HG03060 (cell line): ENCODE data around the gene TGFB2.

Experiments
- ATAC-seq: cut with Tn5 transposase; IDR thresholded peaks from one replicate; pipeline ENCODE4 v1.9.1; 2021; ENCODE audit warnings: low read depth, moderate number of reproducible peaks; ENCODE audit not compliant: unreplicated experiment

TGFB2 gene

GRCh38 chr1:218454700-218455282 lies 109.7 kb downstream of the TGFB2 start:
- no peak for ATAC-seq

- ATAC-seq: no peak
These were observed 111.3 kb downstream of the TGFB2 start for GRCh38 chr1:218456444-218456843.

GRCh38 chr1:218459450-218459849 lies 114.3 kb downstream of the TGFB2 start:
- no peak for ATAC-seq

GRCh38 chr1:218459878-218460711 lies 115.0 kb downstream of the TGFB2 start:
- ATAC-seq: peak; percentile 78

GRCh38 chr1:218461351-218461750 lies 116.2 kb downstream of the TGFB2 start:
- ATAC-seq: no peak

- ATAC-seq: no peak
These were observed 117.0 kb downstream of the TGFB2 start for GRCh38 chr1:218462116-218462515.

- no peak for ATAC-seq
These were observed 117.5 kb downstream of the TGFB2 start for GRCh38 chr1:218462587-218462986.

GRCh38 chr1:218463194-218464156 lies 118.3 kb downstream of the TGFB2 start:
- ATAC-seq: no peak

GRCh38 chr1:218464871-218465270 lies 119.7 kb downstream of the TGFB2 start:
- no peak for ATAC-seq

GRCh38 chr1:218466341-218467010 lies 121.3 kb downstream of the TGFB2 start:
- no peak for ATAC-seq

- no peak for ATAC-seq
These were observed 122.3 kb downstream of the TGFB2 start for GRCh38 chr1:218467101-218468072.

- no peak for ATAC-seq
These were observed 123.6 kb downstream of the TGFB2 start for GRCh38 chr1:218468711-218469110.

- ATAC-seq: no peak
These were observed 127.7 kb downstream of the TGFB2 start for GRCh38 chr1:218472885-218473284.

GRCh38 chr1:218473522-218473921 lies 128.4 kb downstream of the TGFB2 start:
- ATAC-seq: peak; percentile 85

GRCh38 chr1:218474128-218474527 lies 129.0 kb downstream of the TGFB2 start:
- ATAC-seq: no peak

GRCh38 chr1:218475275-218475674 lies 130.1 kb downstream of the TGFB2 start:
- no peak for ATAC-seq

GRCh38 chr1:218475699-218476098 lies 130.6 kb downstream of the TGFB2 start:
- no peak for ATAC-seq

- no peak for ATAC-seq
These were observed 131.2 kb downstream of the TGFB2 start for GRCh38 chr1:218476385-218476784.

GRCh38 chr1:218478336-218478735 lies 133.2 kb downstream of the TGFB2 start:
- ATAC-seq: no peak
